ENCODE measurements around the gene ANKRD9. TPM values are rescaled to one million over a fixed set of nuclear protein-coding genes. Genes with fewer than 3 reads are reported as not detected.

Gene ANKRD9
- total RNA-seq, 1 donor, result 15.6 TPM

GRCh38 chr14:102498678-102499265 is 10.8 kb downstream of the ANKRD9 start:
- H2AFZ ChIP-seq (ENCODE audit: low read length), result no peak overlapping the region
- no peak overlapping the region for H3K4me3 ChIP-seq (ENCODE audit: insufficient read depth, low read length)
- H4K20me1 ChIP-seq (ENCODE audit: insufficient read depth, low read length), result no peaks in the 10 kb centered on the region
- peak; percentile 80 for DNase-seq (ENCODE audit: insufficient read length, low spot score, missing footprints)
- no peak overlapping the region for H3K4me2 ChIP-seq (ENCODE audit: insufficient read depth, low read length)
- H3K4me1 ChIP-seq (ENCODE audit: insufficient read depth, low read length), result peaks cover 8% of the 10 kb centered on the region
- no peak overlapping the region for H3K27ac ChIP-seq (ENCODE audit: low read depth, low read length)
- H3K36me3 ChIP-seq (ENCODE audit: insufficient read depth, low read length), result peaks cover 16% of the 10 kb centered on the region
- H3K27me3 ChIP-seq (ENCODE audit: insufficient read depth, low read length), result no peaks in the 10 kb centered on the region
- no peak for TF ChIP-seq CTCF (IDR thresholded peaks at IDR 0.05; ENCODE audit: extremely low read depth, low read depth, low read length)
- H3K79me2 ChIP-seq (ENCODE audit: insufficient read depth, low read length), result no peaks in the 10 kb centered on the region
- no peaks in the 10 kb centered on the region for H3K9me3 ChIP-seq (ENCODE audit: low read depth, low read length)

GRCh38 chr14:102497998-102498677 is 11.4 kb downstream of the ANKRD9 start:
- H3K4me2 ChIP-seq (ENCODE audit: insufficient read depth, low read length), result no peak overlapping the region
- no peak for TF ChIP-seq CTCF (IDR thresholded peaks at IDR 0.05; ENCODE audit: extremely low read depth, low read depth, low read length)
- H3K4me3 ChIP-seq (ENCODE audit: insufficient read depth, low read length), result no peak overlapping the region
- no peaks in the 10 kb centered on the region for H4K20me1 ChIP-seq (ENCODE audit: insufficient read depth, low read length)
- H3K79me2 ChIP-seq (ENCODE audit: insufficient read depth, low read length), result no peaks in the 10 kb centered on the region
- no peak overlapping the region for H3K27ac ChIP-seq (ENCODE audit: low read depth, low read length)
- DNase-seq (ENCODE audit: insufficient read length, low spot score, missing footprints), result peak; percentile 80
- H3K4me1 ChIP-seq (ENCODE audit: insufficient read depth, low read length), result peaks cover 8% of the 10 kb centered on the region
- H3K36me3 ChIP-seq (ENCODE audit: insufficient read depth, low read length), result peaks cover 16% of the 10 kb centered on the region
- H2AFZ ChIP-seq (ENCODE audit: low read length), result no peak overlapping the region
- no peaks in the 10 kb centered on the region for H3K9me3 ChIP-seq (ENCODE audit: low read depth, low read length)
- no peaks in the 10 kb centered on the region for H3K27me3 ChIP-seq (ENCODE audit: insufficient read depth, low read length)

- Histone ChIP-seq H2AFZ (ENCODE audit: low read length) (no peak overlapping the region), H3K4me1 (ENCODE audit: insufficient read depth, low read length) (peaks cover 8% of the 10 kb centered on the region), H3K36me3 (ENCODE audit: insufficient read depth, low read length) (peaks cover 16% of the 10 kb centered on the region), H3K27me3 (ENCODE audit: insufficient read depth, low read length) (no peaks in the 10 kb centered on the region), H3K79me2 (ENCODE audit: insufficient read depth, low read length) (no peaks in the 10 kb centered on the region), H3K4me2 (ENCODE audit: insufficient read depth, low read length) (no peak overlapping the region), H3K9me3 (ENCODE audit: low read depth, low read length) (no peaks in the 10 kb centered on the region), H4K20me1 (ENCODE audit: insufficient read depth, low read length) (no peaks in the 10 kb centered on the region), H3K27ac (ENCODE audit: low read depth, low read length) (no peak overlapping the region), H3K4me3 (ENCODE audit: insufficient read depth, low read length) (no peak overlapping the region)
- no peak for TF ChIP-seq CTCF (IDR thresholded peaks at IDR 0.05; ENCODE audit: extremely low read depth, low read depth, low read length)
- peak; percentile 75 for DNase-seq (ENCODE audit: insufficient read length, low spot score, missing footprints)
Observed at GRCh38 chr14:102496958-102497744, 12.4 kb downstream of the ANKRD9 start.

GRCh38 chr14:102496331-102496691 is 13.3 kb downstream of the ANKRD9 start:
- no peak for TF ChIP-seq CTCF (IDR thresholded peaks at IDR 0.05; ENCODE audit: extremely low read depth, low read depth, low read length)
- no peaks in the 10 kb centered on the region for H3K79me2 ChIP-seq (ENCODE audit: insufficient read depth, low read length)
- no peaks in the 10 kb centered on the region for H3K9me3 ChIP-seq (ENCODE audit: low read depth, low read length)
- H4K20me1 ChIP-seq (ENCODE audit: insufficient read depth, low read length), result peaks cover 4% of the 10 kb centered on the region
- no peaks in the 10 kb centered on the region for H3K27me3 ChIP-seq (ENCODE audit: insufficient read depth, low read length)
- peaks cover 8% of the 10 kb centered on the region for H3K4me1 ChIP-seq (ENCODE audit: insufficient read depth, low read length)
- peak; percentile 48 for DNase-seq (ENCODE audit: insufficient read length, low spot score, missing footprints)
- H2AFZ ChIP-seq (ENCODE audit: low read length), result no peak overlapping the region
- H3K36me3 ChIP-seq (ENCODE audit: insufficient read depth, low read length), result peaks cover 16% of the 10 kb centered on the region
- H3K27ac ChIP-seq (ENCODE audit: low read depth, low read length), result no peak overlapping the region
- no peak overlapping the region for H3K4me3 ChIP-seq (ENCODE audit: insufficient read depth, low read length)
- H3K4me2 ChIP-seq (ENCODE audit: insufficient read depth, low read length), result no peak overlapping the region

Data from osteoblast (primary cell).